ENCODE results near the gene MYLK4. TPM values are rescaled to one million over a fixed set of nuclear protein-coding genes. Genes with fewer than 3 reads are reported as not detected.

The MYLK4 gene
- total RNA-seq, 1 donor from 2014 or later: 0.26 TPM

GRCh38 chr6:2697291-2697690 lies 53.4 kb downstream of the MYLK4 start:
- Histone ChIP-seq H3K27me3 (ENCODE audit: control insufficient read depth, insufficient read depth, low read length) (peaks cover 2% of the 10 kb centered on the region), H3K4me3 (ENCODE audit: low read depth, low read length) (no peak overlapping the region), H3K36me3 (ENCODE audit: control insufficient read depth, insufficient read depth, low read length) (no peaks in the 10 kb centered on the region)
- DNase-seq (ENCODE audit: low read depth) (no peak), FAIRE-seq (no peak)
- TF ChIP-seq CTCF (IDR thresholded peaks at IDR 0.05; ENCODE audit: insufficient read depth, low read length, severe bottlenecking): no peak

- peak; percentile 61 for DNase-seq (ENCODE audit: low read depth)
- peak; percentile 24 for TF ChIP-seq CTCF (IDR thresholded peaks at IDR 0.05; ENCODE audit: insufficient read depth, low read length, severe bottlenecking)
- Histone ChIP-seq H3K4me3 (ENCODE audit: low read depth, low read length) (no peak overlapping the region), H3K36me3 (ENCODE audit: control insufficient read depth, insufficient read depth, low read length) (no peaks in the 10 kb centered on the region), H3K27me3 (ENCODE audit: control insufficient read depth, insufficient read depth, low read length) (peaks cover 2% of the 10 kb centered on the region)
- FAIRE-seq: no peak
Measured at GRCh38 chr6:2695454-2696095, 55.1 kb downstream of the MYLK4 start.

- no peak for FAIRE-seq
- peaks cover 2% of the 10 kb centered on the region for H3K27me3 ChIP-seq (ENCODE audit: control insufficient read depth, insufficient read depth, low read length)
- no peak for TF ChIP-seq CTCF (IDR thresholded peaks at IDR 0.05; ENCODE audit: insufficient read depth, low read length, severe bottlenecking)
- no peaks in the 10 kb centered on the region for H3K36me3 ChIP-seq (ENCODE audit: control insufficient read depth, insufficient read depth, low read length)
- no peak overlapping the region for H3K4me3 ChIP-seq (ENCODE audit: low read depth, low read length)
- DNase-seq (ENCODE audit: low read depth): no peak
Measured at GRCh38 chr6:2693231-2693630, 57.5 kb downstream of the MYLK4 start.

GRCh38 chr6:2688401-2689064 lies 62.2 kb downstream of the MYLK4 start:
- Histone ChIP-seq H3K27me3 (ENCODE audit: control insufficient read depth, insufficient read depth, low read length) (no peaks in the 10 kb centered on the region), H3K4me3 (ENCODE audit: low read depth, low read length) (no peak overlapping the region), H3K36me3 (ENCODE audit: control insufficient read depth, insufficient read depth, low read length) (no peaks in the 10 kb centered on the region)
- peak; percentile 84 for DNase-seq (ENCODE audit: low read depth)
- TF ChIP-seq CTCF (IDR thresholded peaks at IDR 0.05; ENCODE audit: insufficient read depth, low read length, severe bottlenecking): no peak
- FAIRE-seq: no peak

GRCh38 chr6:2687456-2687855 lies 63.3 kb downstream of the MYLK4 start:
- DNase-seq (ENCODE audit: low read depth): no peak
- H3K36me3 ChIP-seq (ENCODE audit: control insufficient read depth, insufficient read depth, low read length): no peaks in the 10 kb centered on the region
- no peak for TF ChIP-seq CTCF (IDR thresholded peaks at IDR 0.05; ENCODE audit: insufficient read depth, low read length, severe bottlenecking)
- no peak for FAIRE-seq
- H3K27me3 ChIP-seq (ENCODE audit: control insufficient read depth, insufficient read depth, low read length): no peaks in the 10 kb centered on the region
- no peak overlapping the region for H3K4me3 ChIP-seq (ENCODE audit: low read depth, low read length)

All from bronchial epithelial cell (primary cell).